Kidney epithelial cell (primary cell): ENCODE results near the gene RNF217. TPM values are rescaled to one million over a fixed set of nuclear protein-coding genes. Genes with fewer than 3 reads are reported as not detected.
A peak's percentile ranks its signal among the peaks of the same experiment; 100 is the strongest.
"Not testable (repeated sequence)": the region's sequence is repeated elsewhere in the genome, so short reads cannot be mapped to it uniquely, and the experiment has no call there.

ENCODE experiments used
- DNase-seq: peaks from one replicate; pipeline ENCODE4 v3.0.0-alpha.2; 2010; ENCODE audit warnings: low read depth
- H3K27me3 ChIP-seq: 2 replicates; pipeline ENCODE4 v1.6.0; 2011; ENCODE audit warnings: low read length; ENCODE audit not compliant: control insufficient read depth, insufficient read depth
- H3K36me3 ChIP-seq: 2 replicates; pipeline ENCODE4 v1.5.1; 2011; ENCODE audit warnings: low read length; ENCODE audit not compliant: control insufficient read depth, insufficient read depth
- H3K4me3 ChIP-seq: 2 replicates; pipeline ENCODE4 v1.5.1; 2011; ENCODE audit warnings: low read depth, mild to moderate bottlenecking, control low read depth, low read length
- total RNA-seq: library from RNA; depleted of rRNA; stranded (reverse); fragments of >200 nt; gene quantifications from 2 replicates; pipeline ENCODE4 v1.2.3, GENCODE V29; 2015
- TF ChIP-seq, protein P1 (sequence below): IDR thresholded peaks from 2 replicates; pipeline ENCODE4 v1.5.1; 2011; ENCODE audit warnings: mild to moderate bottlenecking, moderate library complexity, low read length, control low read depth, inconsistent platforms; ENCODE audit not compliant: insufficient read depth, poor library complexity, severe bottlenecking

RNF217 gene
- total RNA-seq, 1 donor from 2014 or later, result 22.1 TPM

DNA sequence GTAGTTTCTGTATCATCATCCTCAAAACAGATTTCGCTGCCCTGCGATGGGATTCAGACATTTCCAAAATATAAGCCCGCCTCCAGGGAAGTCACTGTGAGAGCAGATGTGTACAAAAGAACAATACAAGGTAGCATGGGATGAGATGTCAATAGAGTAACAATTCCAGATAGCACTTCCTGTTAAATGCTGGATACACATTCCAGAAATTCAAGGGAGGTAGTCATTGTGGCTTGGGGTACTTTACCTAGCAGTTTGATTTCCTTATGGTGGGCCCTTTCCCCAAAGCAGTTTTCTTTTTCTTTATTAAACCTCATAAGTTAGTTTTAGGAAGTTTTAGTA, 2.5 kb downstream of the RNF217 start:
- no peaks in the 10 kb centered on the region for H3K36me3 ChIP-seq
- peak overlapping the region; percentile 86 for H3K4me3 ChIP-seq
- DNase-seq, result no peak
- TF ChIP-seq, protein P1, sequence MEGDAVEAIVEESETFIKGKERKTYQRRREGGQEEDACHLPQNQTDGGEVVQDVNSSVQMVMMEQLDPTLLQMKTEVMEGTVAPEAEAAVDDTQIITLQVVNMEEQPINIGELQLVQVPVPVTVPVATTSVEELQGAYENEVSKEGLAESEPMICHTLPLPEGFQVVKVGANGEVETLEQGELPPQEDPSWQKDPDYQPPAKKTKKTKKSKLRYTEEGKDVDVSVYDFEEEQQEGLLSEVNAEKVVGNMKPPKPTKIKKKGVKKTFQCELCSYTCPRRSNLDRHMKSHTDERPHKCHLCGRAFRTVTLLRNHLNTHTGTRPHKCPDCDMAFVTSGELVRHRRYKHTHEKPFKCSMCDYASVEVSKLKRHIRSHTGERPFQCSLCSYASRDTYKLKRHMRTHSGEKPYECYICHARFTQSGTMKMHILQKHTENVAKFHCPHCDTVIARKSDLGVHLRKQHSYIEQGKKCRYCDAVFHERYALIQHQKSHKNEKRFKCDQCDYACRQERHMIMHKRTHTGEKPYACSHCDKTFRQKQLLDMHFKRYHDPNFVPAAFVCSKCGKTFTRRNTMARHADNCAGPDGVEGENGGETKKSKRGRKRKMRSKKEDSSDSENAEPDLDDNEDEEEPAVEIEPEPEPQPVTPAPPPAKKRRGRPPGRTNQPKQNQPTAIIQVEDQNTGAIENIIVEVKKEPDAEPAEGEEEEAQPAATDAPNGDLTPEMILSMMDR, result no peak
- H3K27me3 ChIP-seq, result no peaks in the 10 kb centered on the region

DNA sequence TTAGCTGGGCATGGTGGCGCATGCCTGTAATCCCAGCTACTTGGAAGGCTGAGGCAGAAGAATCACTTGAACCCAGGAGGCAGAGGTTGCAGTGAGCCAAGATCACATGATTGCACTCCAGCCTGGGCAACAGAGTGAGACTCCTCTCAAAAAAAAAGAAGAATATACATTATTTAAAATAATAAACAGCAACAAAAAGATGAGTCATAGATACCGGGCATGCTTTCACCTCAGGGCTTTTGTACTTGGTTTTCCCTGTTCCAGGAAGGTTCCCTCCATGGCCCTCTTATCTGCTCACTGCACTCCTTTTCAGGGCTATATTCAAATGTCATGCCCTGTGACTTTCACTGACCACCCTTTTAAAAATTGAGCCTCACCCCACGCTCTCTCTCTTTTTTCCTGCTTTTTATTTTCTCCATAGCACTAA, 3.2 kb downstream of the RNF217 start:
- H3K36me3 ChIP-seq, H3K4me3 ChIP-seq, H3K27me3 ChIP-seq, DNase-seq: not testable (repeated sequence)

- TF ChIP-seq, protein P1, result no peak
- DNase-seq, result no peak
- Histone ChIP-seq H3K4me3 (no peak overlapping the region), H3K36me3 (no peaks in the 10 kb centered on the region), H3K27me3 (no peaks in the 10 kb centered on the region)
Measured at GRCh38 chr6:124967444-124967843, 5.2 kb downstream of the RNF217 start.

GRCh38 chr6:124968401-124968800, 6.2 kb downstream of the RNF217 start:
- TF ChIP-seq, protein P1, result no peak
- H3K36me3 ChIP-seq, result no peaks in the 10 kb centered on the region
- no peaks in the 10 kb centered on the region for H3K27me3 ChIP-seq
- H3K4me3 ChIP-seq, result no peak overlapping the region
- DNase-seq, result no peak

- no peak for DNase-seq
- no peaks in the 10 kb centered on the region for H3K36me3 ChIP-seq
Measured at GRCh38 chr6:124970243-124970642, 8.0 kb downstream of the RNF217 start.

GRCh38 chr6:124970763-124971162, 8.5 kb downstream of the RNF217 start:
- Histone ChIP-seq H3K36me3 (no peaks in the 10 kb centered on the region), H3K4me3 (no peak overlapping the region), H3K27me3 (no peaks in the 10 kb centered on the region)
- TF ChIP-seq, protein P1, result no peak
- no peak for DNase-seq

More at GRCh38 chr6:124970243-124970642, 8.0 kb downstream of the RNF217 start:
- TF ChIP-seq, protein P1, result no peak
- H3K27me3 ChIP-seq, result no peaks in the 10 kb centered on the region
- no peak overlapping the region for H3K4me3 ChIP-seq
